ENCODE results near the gene GLP1R.
A peak's percentile ranks its signal among the peaks of the same experiment; 100 is the strongest.

Gene GLP1R

GRCh38 chr6:39093149-39093708 is 44.6 kb downstream of the GLP1R start:
- no peak for TF ChIP-seq CTCF (IDR thresholded peaks at IDR 0.05; ENCODE audit: borderline replicate concordance, insufficient read depth, low read depth, low read length)
- no peak overlapping the region for H3K4me3 ChIP-seq (ENCODE audit: low read depth, low read length)

GRCh38 chr6:39095578-39095977 is 47.0 kb downstream of the GLP1R start:
- H3K4me3 ChIP-seq (ENCODE audit: low read depth, low read length): no peak overlapping the region
- TF ChIP-seq CTCF (IDR thresholded peaks at IDR 0.05; ENCODE audit: borderline replicate concordance, insufficient read depth, low read depth, low read length): no peak

- no peak for TF ChIP-seq CTCF (IDR thresholded peaks at IDR 0.05; ENCODE audit: borderline replicate concordance, insufficient read depth, low read depth, low read length)
- H3K4me3 ChIP-seq (ENCODE audit: low read depth, low read length): no peak overlapping the region
Observed at GRCh38 chr6:39100358-39100757, 51.8 kb downstream of the GLP1R start.

- peak; percentile 67; the same call in 1 of the 2 replicates for TF ChIP-seq CTCF (IDR thresholded peaks at IDR 0.05; ENCODE audit: borderline replicate concordance, insufficient read depth, low read depth, low read length)
Observed at GRCh38 chr6:39102071-39102820, 53.7 kb downstream of the GLP1R start.

GRCh38 chr6:39102821-39103136 is 54.2 kb downstream of the GLP1R start:
- H3K4me3 ChIP-seq (ENCODE audit: low read depth, low read length): no peak overlapping the region
- no peak for TF ChIP-seq CTCF (IDR thresholded peaks at IDR 0.05; ENCODE audit: borderline replicate concordance, insufficient read depth, low read depth, low read length)

More at GRCh38 chr6:39102071-39102820, 53.7 kb downstream of the GLP1R start:
- no peak overlapping the region for H3K4me3 ChIP-seq (ENCODE audit: low read depth, low read length)

GRCh38 chr6:39104528-39104927 is 55.9 kb downstream of the GLP1R start:
- no peak overlapping the region for H3K4me3 ChIP-seq (ENCODE audit: low read depth, low read length)
- no peak for TF ChIP-seq CTCF (IDR thresholded peaks at IDR 0.05; ENCODE audit: borderline replicate concordance, insufficient read depth, low read depth, low read length)

GRCh38 chr6:39107034-39107433 is 58.5 kb downstream of the GLP1R start:
- TF ChIP-seq CTCF (IDR thresholded peaks at IDR 0.05; ENCODE audit: borderline replicate concordance, insufficient read depth, low read depth, low read length): no peak
- no peak overlapping the region for H3K4me3 ChIP-seq (ENCODE audit: low read depth, low read length)

All from GM12875 (cell line).